HUES64 (cell line): ENCODE data around the gene CACNA1C. TPM values are rescaled to one million over a fixed set of nuclear protein-coding genes. Genes with fewer than 3 reads are reported as not detected.
A peak's percentile ranks its signal among the peaks of the same experiment; 100 is the strongest.

Experiments
- H3K27ac ChIP-seq: 2 replicates; pipeline ENCODE4 v1.7.0; 2013; ENCODE audit warnings: low read depth, low read length, inconsistent platforms
- H3K27me3 ChIP-seq: 2 replicates; pipeline ENCODE4 v1.6.1; 2013; ENCODE audit warnings: mild to moderate bottlenecking, low read length; ENCODE audit not compliant: insufficient read depth
- H3K36me3 ChIP-seq: 2 replicates; pipeline ENCODE4 v1.6.1; 2013; ENCODE audit warnings: mild to moderate bottlenecking, low read length; ENCODE audit not compliant: insufficient read depth
- H3K4me1 ChIP-seq: 2 replicates; pipeline ENCODE4 v1.6.1; 2013; ENCODE audit warnings: mild to moderate bottlenecking, low read length, moderate library complexity; ENCODE audit not compliant: insufficient read depth
- H3K4me3 ChIP-seq: 2 replicates; pipeline ENCODE4 v1.5.1; 2013; ENCODE audit warnings: mild to moderate bottlenecking, low read length, moderate library complexity
- H3K9ac ChIP-seq: 2 replicates; pipeline ENCODE4 v1.6.1; 2013; ENCODE audit warnings: mild to moderate bottlenecking, low read depth, low read length
- H3K9me3 ChIP-seq: 2 replicates; pipeline ENCODE4 v1.6.1; 2013; ENCODE audit warnings: low read depth, low read length; ENCODE audit not compliant: insufficient read depth
- WGBS: fragments of 150-250, 120-280 bp; methylation state at CpG from one replicate; pipeline ENCODE4 v1.1.7; 2013; ENCODE audit warnings: missing lambda C conversion rate; 5-methylcytosine and 5-hydroxymethylcytosine counted together
- polyA plus RNA-seq, 2 experiments: library from polyadenylated mRNA; stranded (reverse); fragments of 50-300 nt; gene quantifications; one replicate each; pipeline ENCODE4 v1.2.3, GENCODE V29; 2013

Gene CACNA1C
- 0.45 TPM for polyA plus RNA-seq (2013, experiment 1 of 2)
- 0.32 TPM for polyA plus RNA-seq (2013, experiment 2 of 2)

DNA sequence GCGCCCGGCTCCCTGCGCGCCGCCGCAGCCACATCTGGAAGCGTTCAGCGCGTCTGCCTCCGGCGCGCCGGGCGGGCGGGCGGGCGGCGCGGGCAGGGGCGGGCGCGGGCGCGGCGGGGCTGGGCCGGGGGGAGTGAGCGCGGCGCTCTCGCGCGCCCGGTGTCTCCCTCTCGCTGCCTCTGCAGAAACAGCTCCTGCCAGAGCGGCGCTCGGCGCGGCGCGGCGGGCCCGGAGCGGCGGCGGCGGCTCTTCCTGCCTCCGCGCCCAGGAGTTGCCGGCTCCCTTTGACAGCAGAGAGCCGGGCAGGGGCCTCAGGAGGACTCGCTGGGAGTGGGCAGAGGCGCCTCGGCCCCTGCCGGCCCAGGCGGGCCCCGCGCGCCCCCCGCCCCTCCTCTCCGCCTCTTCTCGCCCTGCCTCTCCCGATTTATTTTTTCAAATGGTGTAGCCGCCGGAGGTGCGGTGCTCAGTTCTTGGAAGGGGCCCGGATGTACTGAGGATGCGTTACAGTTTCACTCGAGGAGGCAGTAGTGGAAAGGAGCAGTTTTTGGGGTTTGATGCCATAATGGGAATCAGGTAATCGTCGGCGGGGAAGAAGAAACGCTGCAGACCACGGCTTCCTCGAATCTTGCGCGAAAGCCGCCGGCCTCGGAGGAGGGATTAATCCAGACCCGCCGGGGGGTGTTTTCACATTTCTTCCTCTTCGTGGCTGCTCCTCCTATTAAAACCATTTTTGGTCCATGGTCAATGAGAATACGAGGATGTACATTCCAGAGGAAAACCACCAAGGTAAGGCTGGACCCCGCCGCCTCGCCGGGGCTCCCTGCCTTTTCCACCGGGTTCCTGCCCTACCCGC lies at the start of gene CACNA1C:
Gene CACNA1C (plus strand): TSS at position 162 of the 853 bp plus-strand sequence. CDS start 576 bp downstream, at position 738.
- Histone ChIP-seq H3K9me3 (no peaks in the 10 kb centered on the region), H3K27me3 (peaks cover 68% of the 10 kb centered on the region), H3K4me1 (peaks cover 18% of the 10 kb centered on the region), H3K36me3 (no peaks in the 10 kb centered on the region), H3K27ac (no peak within 1 kb of the TSS), H3K9ac (no peak within 1 kb of the TSS), H3K4me3 (peak within 1 kb of the TSS; percentile 65)
- WGBS = under 1% methylated on average over 90 of the region's 90 CpGs

GRCh38 chr12:2003676-2004112 lies 49.1 kb upstream of the CACNA1C start:
- WGBS = under 1% methylated on average over 13 of the region's 13 CpGs
- Histone ChIP-seq H3K4me3 (peak overlapping the region; percentile 82), H3K27ac (peak overlapping the region; percentile 80), H3K9me3 (no peaks in the 10 kb centered on the region), H3K36me3 (no peaks in the 10 kb centered on the region), H3K27me3 (no peaks in the 10 kb centered on the region), H3K4me1 (peaks cover 24% of the 10 kb centered on the region), H3K9ac (peak overlapping the region; percentile 84)

- Histone ChIP-seq H3K9ac (peak within 1 kb of the TSS; percentile 84), H3K27me3 (no peaks in the 10 kb centered on the region), H3K4me3 (peak within 1 kb of the TSS; percentile 82), H3K27ac (peak within 1 kb of the TSS; percentile 80), H3K4me1 (peaks cover 22% of the 10 kb centered on the region), H3K36me3 (no peaks in the 10 kb centered on the region), H3K9me3 (no peaks in the 10 kb centered on the region)
- WGBS = 3% methylated on average over 55 of the region's 55 CpGs
Observed at GRCh38 chr12:2004113-2004929, 48.5 kb upstream of the CACNA1C start, which contains the start of gene DCP1B. TSS of gene DCP1B (minus strand) at chr12:2004457. CDS start at chr12:2004431, 26 bp downstream.

DNA sequence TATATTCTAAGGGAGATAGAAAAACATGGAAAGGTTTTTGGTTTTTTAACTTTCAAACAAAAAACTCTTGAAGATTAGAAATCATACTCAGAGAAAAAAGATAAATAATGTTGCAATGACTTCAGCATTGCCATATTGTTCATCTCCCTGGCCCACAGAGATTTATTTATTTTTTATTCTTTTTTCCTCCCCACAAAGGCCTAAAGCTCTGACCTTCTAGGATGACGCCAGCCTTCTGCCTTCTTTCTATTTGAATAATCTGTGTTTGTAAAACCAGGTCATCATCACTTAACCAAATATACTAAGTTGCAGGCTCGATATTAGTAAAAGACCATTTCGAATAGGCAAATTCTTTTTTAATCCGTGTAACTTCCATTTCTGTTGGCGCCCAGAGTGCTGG lies 44.1 kb upstream of the CACNA1C start:
- no peaks in the 10 kb centered on the region for H3K36me3 ChIP-seq
- H3K27me3 ChIP-seq = no peaks in the 10 kb centered on the region
- no peak overlapping the region for H3K4me3 ChIP-seq
- H3K4me1 ChIP-seq = peaks cover 13% of the 10 kb centered on the region; the same call in 1 of the 2 replicates
- WGBS = 95% methylated on average over 5 of the region's 5 CpGs
- no peaks in the 10 kb centered on the region for H3K9me3 ChIP-seq
- H3K27ac ChIP-seq = no peak overlapping the region
- H3K9ac ChIP-seq = no peak overlapping the region

DNA sequence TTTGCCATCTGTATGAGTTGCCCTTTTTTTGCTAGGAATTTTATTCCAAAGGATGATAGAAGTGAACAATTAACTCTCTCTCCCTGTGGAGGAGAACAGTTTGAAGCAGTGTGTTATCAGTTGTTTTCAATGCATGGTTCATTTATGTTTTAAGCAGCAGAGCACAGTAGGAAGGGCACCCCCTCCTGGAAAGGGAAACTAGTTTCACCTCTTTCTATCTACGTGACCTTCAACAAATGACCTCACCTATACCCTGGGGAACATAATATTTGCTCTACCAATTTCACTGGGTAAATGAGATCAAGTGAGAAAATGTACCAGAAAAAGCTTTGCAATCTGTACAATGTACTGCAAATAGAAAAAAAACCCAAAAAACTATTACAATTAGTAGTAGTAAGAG lies 43.2 kb upstream of the CACNA1C start:
- peaks cover 13% of the 10 kb centered on the region for H3K4me1 ChIP-seq
- H3K27me3 ChIP-seq = no peaks in the 10 kb centered on the region
- no peak overlapping the region for H3K27ac ChIP-seq
- H3K4me3 ChIP-seq = no peak overlapping the region
- H3K9ac ChIP-seq = no peak overlapping the region
- H3K9me3 ChIP-seq = no peaks in the 10 kb centered on the region
- WGBS = 14% methylated on average over 1 of the region's 1 CpG
- no peaks in the 10 kb centered on the region for H3K36me3 ChIP-seq

DNA sequence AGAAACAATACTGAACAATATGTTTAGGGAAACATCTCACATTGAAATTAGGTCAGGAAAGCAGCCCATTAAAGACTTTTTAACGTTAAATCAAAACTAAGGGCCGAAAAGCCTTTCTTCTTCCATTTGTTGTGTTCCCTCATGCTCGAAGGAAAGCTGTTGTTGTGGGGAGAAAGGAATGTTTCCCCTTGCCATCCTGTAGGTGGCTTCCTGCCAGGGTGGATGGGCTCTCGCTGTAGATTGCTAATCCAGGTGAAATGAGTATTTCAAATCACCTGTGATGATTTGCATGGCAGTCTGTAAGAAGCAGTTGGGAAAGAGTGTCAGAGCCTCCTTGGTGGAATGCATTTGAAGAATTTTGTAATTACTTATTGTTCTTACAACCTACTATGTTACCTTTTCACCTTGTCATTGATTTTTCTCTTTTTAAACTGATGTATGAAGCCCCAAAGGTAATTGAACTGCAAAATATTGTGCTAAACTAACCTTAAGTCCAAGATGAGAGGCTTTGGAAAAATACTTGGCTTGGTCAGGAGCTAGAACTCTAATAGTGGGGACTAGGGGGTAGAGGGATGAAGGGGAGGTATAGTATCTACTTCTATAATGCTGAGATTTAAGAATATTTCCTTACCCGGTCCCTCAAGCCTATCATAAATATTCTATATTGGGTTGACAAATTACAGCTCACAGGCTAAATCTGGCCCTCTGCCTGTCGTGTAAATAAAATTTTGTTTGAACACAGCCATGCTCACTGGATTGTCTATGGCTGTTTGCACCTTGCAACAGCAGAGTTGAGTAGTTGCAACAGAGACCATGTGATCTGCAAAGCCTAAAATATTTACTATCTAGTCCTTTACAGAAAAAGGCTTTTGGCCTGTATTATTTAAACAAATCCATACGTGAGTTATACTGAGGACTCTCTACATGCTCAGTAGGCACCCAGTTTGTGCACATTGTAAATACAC lies 40.9 kb upstream of the CACNA1C start:
- Histone ChIP-seq H3K9ac (no peak overlapping the region), H3K36me3 (no peaks in the 10 kb centered on the region), H3K27ac (no peak overlapping the region)

GRCh38 chr12:2013086-2013485 lies 39.7 kb upstream of the CACNA1C start:
- Histone ChIP-seq H3K27me3 (no peaks in the 10 kb centered on the region), H3K36me3 (no peaks in the 10 kb centered on the region), H3K4me1 (peaks cover 18% of the 10 kb centered on the region), H3K27ac (no peak overlapping the region), H3K9ac (no peak overlapping the region), H3K4me3 (no peak overlapping the region), H3K9me3 (no peaks in the 10 kb centered on the region)
- WGBS = 89% methylated on average over 3 of the region's 3 CpGs

More for the DNA sequence above, 40.9 kb upstream of the CACNA1C start:
- WGBS = 76% methylated on average over 7 of the region's 7 CpGs
- Histone ChIP-seq H3K27me3 (no peaks in the 10 kb centered on the region), H3K4me3 (no peak overlapping the region), H3K4me1 (peaks cover 9% of the 10 kb centered on the region), H3K9me3 (no peaks in the 10 kb centered on the region)

GRCh38 chr12:2013527-2014223 lies 39.1 kb upstream of the CACNA1C start:
- Histone ChIP-seq H3K4me3 (no peak overlapping the region), H3K9ac (no peak overlapping the region), H3K4me1 (peaks cover 21% of the 10 kb centered on the region), H3K36me3 (no peaks in the 10 kb centered on the region), H3K9me3 (no peaks in the 10 kb centered on the region), H3K27ac (no peak overlapping the region), H3K27me3 (no peaks in the 10 kb centered on the region)
- WGBS = 72% methylated on average over 2 of the region's 4 CpGs

GRCh38 chr12:2014231-2014630 lies 38.6 kb upstream of the CACNA1C start:
- peaks cover 20% of the 10 kb centered on the region for H3K4me1 ChIP-seq
- no peaks in the 10 kb centered on the region for H3K36me3 ChIP-seq
- 92% methylated on average over 4 of the region's 4 CpGs for WGBS

More at GRCh38 chr12:2014231-2014630, 38.6 kb upstream of the CACNA1C start:
- H3K27me3 ChIP-seq = no peaks in the 10 kb centered on the region
- no peak overlapping the region for H3K27ac ChIP-seq
- no peak overlapping the region for H3K9ac ChIP-seq
- H3K9me3 ChIP-seq = no peaks in the 10 kb centered on the region
- no peak overlapping the region for H3K4me3 ChIP-seq
